Measurements from ENCODE around the gene CXCR6.

GRCh38 chr3:45944830-45945620 lies 1.8 kb downstream of the CXCR6 start:
- TF ChIP-seq CTCF (IDR thresholded peaks at IDR 0.05 in 4 of 5, conservative IDR thresholded peaks at IDR 0.05 in 1 of 5), result no peak
- no peak for TF ChIP-seq POLR2A (IDR thresholded peaks at IDR 0.05)

All from gastrocnemius medialis (tissue), 4 donors.